ENCODE measurements around the gene FBXL22. TPM values are rescaled to one million over a fixed set of nuclear protein-coding genes. Genes with fewer than 3 reads are reported as not detected.

FBXL22 gene
- total RNA-seq, 1 donor, result 1.8 TPM

- peak; percentile 59 for DNase-seq (ENCODE audit: insufficient read length, low spot score, missing footprints)
- Histone ChIP-seq H4K20me1 (ENCODE audit: insufficient read depth, low read length) (no peaks in the 10 kb centered on the region), H3K36me3 (ENCODE audit: insufficient read depth, low read length) (peaks cover 16% of the 10 kb centered on the region), H3K27me3 (ENCODE audit: insufficient read depth, low read length) (no peaks in the 10 kb centered on the region), H3K27ac (ENCODE audit: low read depth, low read length) (no peak overlapping the region), H3K4me3 (ENCODE audit: insufficient read depth, low read length) (no peak overlapping the region), H2AFZ (ENCODE audit: low read length) (no peak overlapping the region), H3K4me2 (ENCODE audit: insufficient read depth, low read length) (no peak overlapping the region), H3K4me1 (ENCODE audit: insufficient read depth, low read length) (peaks cover 14% of the 10 kb centered on the region), H3K9me3 (ENCODE audit: low read depth, low read length) (no peaks in the 10 kb centered on the region), H3K79me2 (ENCODE audit: insufficient read depth, low read length) (no peaks in the 10 kb centered on the region)
- TF ChIP-seq CTCF (IDR thresholded peaks at IDR 0.05; ENCODE audit: extremely low read depth, low read depth, low read length), result no peak
Observed at GRCh38 chr15:63605816-63606215, 8.6 kb downstream of the FBXL22 start.

GRCh38 chr15:63606308-63606707 lies 9.1 kb downstream of the FBXL22 start:
- no peak overlapping the region for H2AFZ ChIP-seq (ENCODE audit: low read length)
- peaks cover 19% of the 10 kb centered on the region for H3K4me1 ChIP-seq (ENCODE audit: insufficient read depth, low read length)
- H3K27ac ChIP-seq (ENCODE audit: low read depth, low read length), result no peak overlapping the region
- no peaks in the 10 kb centered on the region for H4K20me1 ChIP-seq (ENCODE audit: insufficient read depth, low read length)
- no peaks in the 10 kb centered on the region for H3K27me3 ChIP-seq (ENCODE audit: insufficient read depth, low read length)
- H3K4me2 ChIP-seq (ENCODE audit: insufficient read depth, low read length), result no peak overlapping the region
- no peak for DNase-seq (ENCODE audit: insufficient read length, low spot score, missing footprints)
- no peak for TF ChIP-seq CTCF (IDR thresholded peaks at IDR 0.05; ENCODE audit: extremely low read depth, low read depth, low read length)
- no peaks in the 10 kb centered on the region for H3K9me3 ChIP-seq (ENCODE audit: low read depth, low read length)
- H3K36me3 ChIP-seq (ENCODE audit: insufficient read depth, low read length), result peaks cover 20% of the 10 kb centered on the region
- H3K79me2 ChIP-seq (ENCODE audit: insufficient read depth, low read length), result no peaks in the 10 kb centered on the region
- H3K4me3 ChIP-seq (ENCODE audit: insufficient read depth, low read length), result no peak overlapping the region

DNA sequence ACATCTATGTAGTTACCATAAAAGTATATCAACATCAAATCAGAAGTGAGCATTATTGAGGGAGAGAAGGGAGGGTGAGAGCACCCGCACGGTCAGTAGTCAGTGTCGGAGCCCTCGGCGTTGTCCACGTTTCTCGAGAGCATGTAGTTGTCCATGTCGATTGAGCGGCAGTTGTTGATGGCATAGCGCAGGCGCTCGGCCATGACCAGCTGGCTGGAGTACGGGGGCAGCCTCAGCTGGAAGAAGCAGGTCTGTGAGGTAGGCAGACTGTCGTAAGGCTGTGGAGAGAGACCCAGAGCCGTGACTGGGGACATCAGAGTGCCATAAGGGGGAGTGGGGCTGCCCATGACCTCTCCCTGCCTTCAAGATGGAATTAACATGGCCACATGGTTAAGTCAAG lies 11.8 kb downstream of the FBXL22 start:
- H4K20me1 ChIP-seq (ENCODE audit: insufficient read depth, low read length), result no peaks in the 10 kb centered on the region
- peaks cover 13% of the 10 kb centered on the region for H3K4me1 ChIP-seq (ENCODE audit: insufficient read depth, low read length)
- no peak for DNase-seq (ENCODE audit: insufficient read length, low spot score, missing footprints)
- no peak for TF ChIP-seq CTCF (IDR thresholded peaks at IDR 0.05; ENCODE audit: extremely low read depth, low read depth, low read length)
- H3K27me3 ChIP-seq (ENCODE audit: insufficient read depth, low read length), result no peaks in the 10 kb centered on the region
- H3K79me2 ChIP-seq (ENCODE audit: insufficient read depth, low read length), result no peaks in the 10 kb centered on the region
- no peak overlapping the region for H2AFZ ChIP-seq (ENCODE audit: low read length)
- no peak overlapping the region for H3K27ac ChIP-seq (ENCODE audit: low read depth, low read length)
- H3K36me3 ChIP-seq (ENCODE audit: insufficient read depth, low read length), result peaks cover 26% of the 10 kb centered on the region
- H3K4me3 ChIP-seq (ENCODE audit: insufficient read depth, low read length), result no peak overlapping the region
- H3K4me2 ChIP-seq (ENCODE audit: insufficient read depth, low read length), result no peak overlapping the region
- H3K9me3 ChIP-seq (ENCODE audit: low read depth, low read length), result no peaks in the 10 kb centered on the region

- Histone ChIP-seq H4K20me1 (ENCODE audit: insufficient read depth, low read length) (no peaks in the 10 kb centered on the region), H3K9me3 (ENCODE audit: low read depth, low read length) (no peaks in the 10 kb centered on the region), H2AFZ (ENCODE audit: low read length) (no peak overlapping the region), H3K27ac (ENCODE audit: low read depth, low read length) (no peak overlapping the region), H3K36me3 (ENCODE audit: insufficient read depth, low read length) (peaks cover 29% of the 10 kb centered on the region), H3K4me3 (ENCODE audit: insufficient read depth, low read length) (no peak overlapping the region), H3K4me1 (ENCODE audit: insufficient read depth, low read length) (peaks cover 13% of the 10 kb centered on the region), H3K27me3 (ENCODE audit: insufficient read depth, low read length) (no peaks in the 10 kb centered on the region), H3K4me2 (ENCODE audit: insufficient read depth, low read length) (no peak overlapping the region), H3K79me2 (ENCODE audit: insufficient read depth, low read length) (no peaks in the 10 kb centered on the region)
- TF ChIP-seq CTCF (IDR thresholded peaks at IDR 0.05; ENCODE audit: extremely low read depth, low read depth, low read length), result no peak
- DNase-seq (ENCODE audit: insufficient read length, low spot score, missing footprints), result peak; percentile 42
Observed at GRCh38 chr15:63609448-63609847, 12.3 kb downstream of the FBXL22 start.
